AG10803 (cell line): ENCODE data around the gene YKT6.

ENCODE experiments used
- DNase-seq: peaks from one replicate; pipeline ENCODE4 v3.0.0; 2010; ENCODE audit warnings: low read depth
- H3K4me3 ChIP-seq: 2 replicates; pipeline ENCODE4 v1.5.1; 2011; ENCODE audit warnings: mild to moderate bottlenecking, low read length, control low read depth
- CTCF ChIP-seq: conservative IDR thresholded peaks from 2 replicates; pipeline ENCODE4 v1.5.1; 2011; ENCODE audit warnings: mild to moderate bottlenecking, low read length, control low read depth, inconsistent platforms

The YKT6 gene

GRCh38 chr7:44156453-44157010 lies 44.2 kb upstream of the YKT6 start:
- H3K4me3 ChIP-seq, result no peak overlapping the region
- no peak for DNase-seq
- TF ChIP-seq CTCF, result no peak

- H3K4me3 ChIP-seq, result no peak overlapping the region
- DNase-seq, result no peak
- no peak for TF ChIP-seq CTCF
These were observed 43.4 kb upstream of the YKT6 start for GRCh38 chr7:44157116-44158080.

- no peak overlapping the region for H3K4me3 ChIP-seq
- DNase-seq, result no peak
- TF ChIP-seq CTCF, result no peak
These were observed 42.5 kb upstream of the YKT6 start for GRCh38 chr7:44158096-44158872.

- no peak for TF ChIP-seq CTCF
- H3K4me3 ChIP-seq, result no peak overlapping the region
- no peak for DNase-seq
These were observed 41.7 kb upstream of the YKT6 start for GRCh38 chr7:44158873-44159631.

GRCh38 chr7:44159824-44160630 lies 40.8 kb upstream of the YKT6 start:
- no peak overlapping the region for H3K4me3 ChIP-seq
- DNase-seq, result no peak
- no peak for TF ChIP-seq CTCF

- DNase-seq, result no peak
- no peak for TF ChIP-seq CTCF
- no peak overlapping the region for H3K4me3 ChIP-seq
These were observed 39.4 kb upstream of the YKT6 start for GRCh38 chr7:44161371-44161770.
